GM12873 (cell line): ENCODE results near the gene ADGRL3.

ENCODE experiments used
- CTCF ChIP-seq: IDR thresholded peaks from 2 replicates; pipeline ENCODE4 v1.5.1; 2012; ENCODE audit warnings: low read depth, mild to moderate bottlenecking, moderate library complexity, low read length, control low read depth; ENCODE audit not compliant: insufficient read depth; ENCODE audit errors: missing control alignments

The ADGRL3 gene

GRCh38 chr4:61714387-61714911 lies 514.3 kb downstream of the ADGRL3 start:
- no peak for TF ChIP-seq CTCF

DNA sequence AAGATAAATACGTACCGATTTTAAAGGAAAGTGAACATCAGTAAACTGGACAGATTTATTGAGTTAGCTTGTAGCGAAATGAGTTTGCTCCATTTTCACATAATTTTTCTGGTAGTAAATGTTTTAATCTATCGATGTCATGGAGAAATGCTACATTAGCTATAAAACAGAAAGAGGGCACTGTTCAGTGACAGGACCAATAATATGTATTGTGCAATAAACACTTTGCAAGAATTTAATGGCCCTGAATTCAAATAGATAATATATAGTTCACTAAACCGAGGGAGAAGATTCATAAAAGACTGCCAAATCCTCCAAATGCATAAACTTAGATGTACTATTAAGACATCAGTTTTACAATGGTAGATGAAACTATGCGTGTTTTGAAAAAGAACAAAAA lies 516.3 kb downstream of the ADGRL3 start:
- no peak for TF ChIP-seq CTCF

- TF ChIP-seq CTCF = no peak
Measured at GRCh38 chr4:61723492-61723891, 523.4 kb downstream of the ADGRL3 start.

- no peak for TF ChIP-seq CTCF
Measured at GRCh38 chr4:61727286-61727685, 527.2 kb downstream of the ADGRL3 start.

DNA sequence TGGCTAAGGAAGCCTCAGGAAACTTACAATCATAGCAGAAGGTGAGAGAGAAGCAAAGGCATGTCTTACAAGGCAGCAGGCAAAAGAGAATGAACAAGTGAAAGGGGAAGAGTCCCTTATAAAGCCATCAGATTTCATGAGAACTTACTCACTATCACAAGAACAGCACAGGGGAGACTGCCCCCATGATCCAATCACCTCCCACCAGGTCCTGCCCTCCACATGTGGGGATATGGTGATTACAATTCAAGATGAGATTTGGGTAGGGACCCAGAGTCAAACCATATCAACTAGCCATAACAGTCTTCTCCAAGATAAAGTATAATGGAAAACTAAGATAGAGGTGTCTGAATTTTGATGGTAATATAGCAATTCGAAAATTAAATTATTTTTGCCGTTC lies 534.3 kb downstream of the ADGRL3 start:
- no peak for TF ChIP-seq CTCF

- TF ChIP-seq CTCF = no peak
Measured at GRCh38 chr4:61739887-61740286, 539.8 kb downstream of the ADGRL3 start.

DNA sequence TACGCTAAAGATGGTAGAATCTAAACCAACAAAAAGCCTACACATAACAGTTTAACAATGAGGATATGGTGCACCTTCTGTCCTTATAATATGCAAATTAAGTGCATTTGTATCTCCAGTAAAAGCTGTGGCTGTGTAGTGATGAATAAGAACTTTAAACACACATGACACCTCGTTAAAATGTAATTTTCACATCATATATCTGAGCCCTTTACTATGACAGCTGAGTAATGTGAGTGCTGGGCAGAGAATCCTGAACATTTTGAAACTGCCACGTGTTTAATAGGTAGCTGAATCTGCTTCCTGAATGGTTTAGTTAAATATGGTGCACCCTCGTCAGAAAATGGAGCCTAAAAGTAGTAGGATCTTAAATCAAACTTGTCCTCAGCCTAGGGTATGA lies 540.8 kb downstream of the ADGRL3 start:
- TF ChIP-seq CTCF = no peak
